ENCODE data around the gene RNF41.

- TF ChIP-seq POLR2AphosphoS5 (IDR thresholded peaks at IDR 0.05; ENCODE audit: low read depth) (no peak), CTCF (IDR thresholded peaks at IDR 0.05; ENCODE audit: insufficient read depth, low read length) (no peak), GABPA (IDR thresholded peaks at IDR 0.05; ENCODE audit: low read depth) (no peak)
Measured at GRCh38 chr12:56198836-56199235, 22.9 kb downstream of the RNF41 start.
